ENCODE data around the gene IMP4.

IMP4 gene

DNA sequence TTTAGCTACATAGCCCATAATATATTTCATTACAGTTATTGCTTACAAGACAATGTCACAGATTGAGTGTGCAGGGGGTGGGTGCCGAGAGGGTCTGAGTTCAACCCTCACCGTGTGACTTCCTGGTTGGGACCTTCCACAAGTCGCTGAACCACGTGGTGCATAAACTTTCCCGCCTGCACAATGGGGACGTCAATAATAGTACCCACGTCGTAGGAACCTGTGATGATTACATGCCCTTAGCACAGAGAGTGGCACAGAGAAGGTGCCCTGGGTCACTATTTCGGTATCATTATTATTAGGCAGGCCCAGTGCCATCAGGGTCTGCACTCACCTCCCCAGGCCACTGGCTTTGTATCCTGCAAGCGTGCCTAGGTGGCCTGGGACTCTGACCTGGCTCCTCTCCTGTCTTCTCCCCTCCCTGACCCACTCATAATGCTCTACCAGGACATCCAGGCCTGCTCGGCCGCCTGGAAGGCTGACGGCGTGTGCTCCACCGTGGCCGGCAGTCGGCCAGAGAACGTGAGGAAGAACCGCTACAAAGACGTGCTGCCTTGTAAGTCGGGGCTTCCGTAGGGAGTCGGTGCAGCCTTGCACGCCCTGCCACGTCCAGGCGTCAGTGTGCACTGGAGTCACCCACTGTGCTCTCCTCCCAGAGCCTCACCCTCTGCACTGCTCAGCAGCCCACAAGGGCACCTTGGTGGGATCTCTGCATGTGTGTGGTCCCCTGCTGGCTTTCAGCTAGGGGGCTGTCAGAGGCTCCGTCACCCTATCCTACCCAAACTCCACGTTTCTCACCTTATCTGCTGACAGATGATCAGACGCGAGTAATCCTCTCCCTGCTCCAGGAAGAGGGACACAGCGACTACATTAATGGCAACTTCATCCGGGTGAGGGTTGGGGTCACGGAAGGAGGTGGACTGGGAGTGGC lies 16.0 kb downstream of the IMP4 start:
- DNase-seq: no peak

DNA sequence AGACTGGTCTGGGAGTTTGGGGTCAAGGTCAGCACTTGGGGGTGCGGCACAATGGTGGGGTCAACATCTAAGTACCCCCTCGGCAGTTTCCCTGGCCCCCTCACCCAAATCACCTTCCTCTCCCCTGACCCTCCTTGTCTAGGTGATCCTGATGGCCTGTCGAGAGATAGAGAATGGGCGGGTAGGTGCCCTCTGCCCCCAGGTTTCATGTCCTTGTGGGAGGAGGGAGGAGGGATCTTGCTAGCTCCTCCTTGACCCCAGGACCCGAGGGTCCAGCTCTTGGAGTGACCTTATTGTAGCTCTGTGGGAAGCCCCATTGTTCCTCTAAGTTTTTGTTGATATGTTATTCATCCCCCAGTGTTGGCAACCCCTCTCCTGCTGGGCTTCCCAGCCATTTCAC lies 16.8 kb downstream of the IMP4 start:
- DNase-seq: no peak

DNA sequence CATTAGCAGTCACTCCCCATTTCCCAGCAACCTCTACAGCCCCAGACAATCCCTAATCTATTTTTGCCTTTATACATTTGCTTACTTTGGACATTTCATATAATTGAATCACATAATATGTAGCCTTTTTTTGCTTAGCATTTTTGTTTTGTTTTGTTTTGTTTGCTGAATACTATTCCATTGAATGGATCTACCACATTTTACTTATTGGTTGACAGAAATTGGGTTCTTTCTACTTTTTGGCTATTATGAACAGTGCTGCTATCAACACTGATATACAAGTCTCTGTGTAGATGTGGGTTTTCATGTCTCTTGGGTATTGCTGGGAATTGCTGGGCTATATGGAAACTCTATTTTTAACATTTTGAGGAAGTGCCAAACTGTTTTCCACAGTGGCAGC lies 20.8 kb downstream of the IMP4 start:
- no peak for DNase-seq

DNA sequence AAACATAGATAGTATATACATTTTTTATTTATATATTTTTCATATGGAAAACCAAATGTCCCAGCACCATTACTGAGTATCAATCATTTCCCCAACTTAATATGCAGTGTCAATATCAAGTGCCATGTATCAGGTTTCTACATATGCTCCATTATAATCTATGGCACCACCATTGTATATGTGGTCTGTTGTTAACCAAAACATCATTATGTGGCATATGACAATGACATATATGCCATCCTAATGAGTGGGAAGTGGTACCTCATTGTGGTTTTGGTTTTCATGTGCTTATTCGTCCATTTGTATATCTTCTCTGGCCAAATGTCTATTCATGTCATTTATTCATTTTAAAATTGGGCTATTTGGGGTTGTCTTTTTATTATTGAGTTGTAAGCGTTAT lies 22.4 kb downstream of the IMP4 start:
- DNase-seq: no peak

DNA sequence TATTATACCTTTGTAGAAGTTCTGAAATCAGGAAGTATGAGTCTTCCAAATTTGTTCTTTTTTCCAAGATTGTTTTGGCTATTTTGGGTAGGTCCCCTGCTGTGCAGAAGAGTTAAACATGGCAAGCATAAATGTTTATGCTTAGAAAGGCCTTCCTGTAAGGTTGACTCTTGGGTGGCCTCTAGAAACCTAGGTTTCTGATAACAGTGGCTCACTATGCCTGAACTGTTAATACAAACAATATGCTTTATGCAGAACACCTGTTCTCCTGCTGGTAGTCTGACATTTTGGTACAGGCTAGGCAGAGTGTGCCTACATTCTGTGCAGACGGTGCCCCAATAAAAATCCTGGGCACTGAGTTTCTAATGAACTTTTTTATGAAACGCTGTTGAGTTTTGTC lies 23.3 kb downstream of the IMP4 start:
- DNase-seq: no peak

DNA sequence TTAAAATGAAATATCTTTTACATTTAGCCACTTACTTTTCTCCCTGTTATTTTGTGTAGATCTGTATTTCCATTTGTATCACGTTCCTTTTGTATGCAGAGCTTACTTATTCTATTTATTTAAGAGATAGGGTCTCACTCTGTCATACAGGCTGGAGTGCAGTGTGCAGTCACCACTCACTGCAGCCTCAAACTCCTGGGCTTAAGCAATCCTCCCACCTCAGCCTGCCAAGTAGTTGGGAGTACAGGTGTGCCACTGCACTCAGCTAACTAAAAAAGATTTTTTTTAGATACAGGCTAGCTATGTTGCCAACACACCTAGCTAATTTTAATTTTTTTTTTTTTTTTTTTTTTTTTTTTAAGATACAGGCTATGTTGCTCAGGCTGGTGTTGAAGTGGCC lies 24.0 kb downstream of the IMP4 start:
- DNase-seq: no peak

DNA sequence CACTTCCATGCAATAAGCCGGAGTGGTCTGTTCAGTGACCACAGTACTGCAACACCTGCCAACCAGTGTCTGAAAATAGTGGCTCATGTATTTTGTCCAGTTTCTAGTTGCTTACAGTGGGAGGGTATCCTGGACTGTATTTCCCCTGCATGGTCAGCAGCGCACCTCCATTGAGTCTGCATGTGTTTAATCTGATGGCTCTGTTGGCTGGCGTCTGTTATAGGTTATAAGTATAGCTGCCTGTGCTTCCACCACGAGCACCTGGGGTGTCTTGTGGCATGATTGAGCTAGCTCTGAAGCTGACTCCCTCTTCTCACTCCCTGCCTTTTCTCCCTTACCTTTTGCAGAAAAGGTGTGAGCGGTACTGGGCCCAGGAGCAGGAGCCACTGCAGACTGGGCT lies 26.1 kb downstream of the IMP4 start:
- no peak for DNase-seq

DNA sequence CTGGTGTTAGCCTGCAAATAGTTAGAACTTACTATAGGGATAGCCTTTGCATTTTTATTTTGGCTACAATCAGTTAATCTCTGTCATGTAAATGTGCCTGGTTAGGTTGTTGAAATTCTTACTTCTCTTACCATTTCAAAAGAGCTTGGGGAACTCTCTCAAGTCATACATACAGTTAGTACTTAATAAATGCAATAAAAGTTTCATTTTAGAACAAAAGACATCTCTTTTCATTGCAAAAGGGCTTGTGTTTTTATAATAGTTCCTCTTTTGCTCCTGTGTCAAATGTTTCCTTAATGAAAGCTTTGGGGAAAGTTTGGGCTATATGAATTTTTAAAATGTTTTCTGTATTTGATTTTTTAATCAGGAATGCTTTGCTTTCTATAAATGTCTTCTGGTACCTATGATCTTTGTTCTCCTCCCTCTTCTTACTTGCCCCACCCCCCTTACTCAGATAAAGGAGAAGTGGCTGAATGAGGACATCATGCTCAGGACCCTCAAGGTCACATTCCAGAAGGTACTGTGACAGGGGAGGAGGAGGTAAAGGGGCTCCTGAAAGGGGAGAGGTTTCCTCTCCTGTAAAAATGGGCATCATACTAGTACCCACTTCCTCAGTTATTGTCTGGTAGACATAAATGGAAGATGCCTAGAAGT lies 26.7 kb downstream of the IMP4 start:
- no peak for DNase-seq

DNA sequence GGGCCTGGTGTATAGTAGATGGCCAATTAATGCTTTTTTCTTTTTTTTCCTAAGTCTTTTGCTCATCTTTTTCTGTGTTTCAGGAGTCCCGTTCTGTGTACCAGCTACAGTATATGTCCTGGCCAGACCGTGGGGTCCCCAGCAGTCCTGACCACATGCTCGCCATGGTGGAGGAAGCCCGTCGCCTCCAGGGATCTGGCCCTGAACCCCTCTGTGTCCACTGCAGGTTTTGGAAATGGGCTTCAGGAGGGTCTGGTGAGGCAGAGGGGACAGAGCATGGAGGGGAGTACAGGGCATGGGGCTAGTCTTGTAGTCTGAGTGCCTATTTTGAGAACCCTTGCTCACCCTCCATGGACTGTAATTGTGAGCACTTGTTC lies 27.3 kb downstream of the IMP4 start:
- DNase-seq: no peak

DNA sequence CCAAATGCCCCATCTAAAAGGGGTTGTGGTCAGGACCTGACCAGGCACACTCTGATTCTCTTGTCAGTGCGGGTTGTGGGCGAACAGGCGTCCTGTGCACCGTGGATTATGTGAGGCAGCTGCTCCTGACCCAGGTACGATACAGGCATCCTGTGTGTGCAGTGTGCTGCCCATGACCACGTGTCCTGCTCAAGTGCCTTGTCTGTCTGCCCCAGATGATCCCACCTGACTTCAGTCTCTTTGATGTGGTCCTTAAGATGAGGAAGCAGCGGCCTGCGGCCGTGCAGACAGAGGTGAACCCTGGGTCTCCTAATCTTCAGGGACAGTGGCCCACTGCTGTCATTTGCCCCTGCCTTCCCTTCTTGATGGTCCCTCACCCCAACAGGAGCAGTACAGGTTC lies 27.8 kb downstream of the IMP4 start:
- peak; percentile 33 for DNase-seq

DNA sequence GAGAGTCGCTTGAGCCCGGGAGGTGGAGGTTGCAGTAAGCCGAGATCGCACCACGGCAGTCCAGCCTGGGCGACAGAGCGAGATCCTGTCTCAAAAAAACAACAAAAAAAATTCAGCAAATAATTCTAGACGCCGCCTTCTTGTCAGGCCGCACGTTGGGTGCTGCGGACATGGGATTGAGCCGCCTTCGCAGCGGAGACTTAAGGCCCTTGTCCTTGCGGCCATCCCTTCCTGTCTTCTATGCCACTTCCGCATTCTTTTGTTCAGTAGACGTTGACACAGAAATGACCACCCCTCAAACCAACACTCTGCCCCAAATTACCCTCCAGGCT lies 29.0 kb downstream of the IMP4 start:
- DNase-seq: no peak

DNA sequence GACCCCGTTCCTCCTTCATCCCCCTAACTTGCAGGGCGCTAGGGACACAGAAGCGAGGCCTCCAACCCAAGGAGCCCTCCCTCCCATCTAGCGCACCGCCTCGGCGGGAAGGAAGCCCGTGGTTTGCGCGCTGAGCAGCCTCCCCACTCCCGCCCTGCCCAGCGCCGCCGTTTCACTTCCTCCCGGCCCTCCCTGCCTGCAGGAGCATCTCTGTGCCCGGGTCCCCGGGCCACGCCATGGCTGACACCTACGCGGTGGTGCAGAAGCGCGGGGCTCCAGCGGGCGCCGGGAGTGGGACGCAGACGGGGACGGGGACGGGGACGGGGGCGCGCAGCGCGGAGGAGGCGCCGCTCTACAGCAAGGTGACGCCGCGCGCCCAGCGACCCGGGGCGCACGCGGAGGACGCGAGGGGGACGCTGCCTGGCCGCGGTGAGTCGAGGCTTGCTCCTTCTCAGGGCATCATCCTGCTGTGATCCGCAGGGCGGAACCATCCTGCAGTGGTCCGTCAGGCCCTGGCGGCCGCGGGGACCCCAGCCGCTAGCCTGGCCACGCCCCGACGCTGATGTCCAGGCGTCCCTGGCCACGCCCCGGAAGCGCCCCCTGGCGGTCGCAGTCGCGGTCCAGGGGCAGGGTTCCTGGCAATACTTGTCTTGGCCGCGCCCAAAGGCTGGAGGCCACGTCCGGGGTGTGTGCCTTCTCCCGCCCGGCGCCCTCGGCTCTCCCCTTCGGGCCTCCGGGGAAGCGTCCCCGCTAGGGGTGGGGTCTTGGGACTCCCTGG lies 29.5 kb downstream of the IMP4 start:
- peak; percentile 72 for DNase-seq

DNA sequence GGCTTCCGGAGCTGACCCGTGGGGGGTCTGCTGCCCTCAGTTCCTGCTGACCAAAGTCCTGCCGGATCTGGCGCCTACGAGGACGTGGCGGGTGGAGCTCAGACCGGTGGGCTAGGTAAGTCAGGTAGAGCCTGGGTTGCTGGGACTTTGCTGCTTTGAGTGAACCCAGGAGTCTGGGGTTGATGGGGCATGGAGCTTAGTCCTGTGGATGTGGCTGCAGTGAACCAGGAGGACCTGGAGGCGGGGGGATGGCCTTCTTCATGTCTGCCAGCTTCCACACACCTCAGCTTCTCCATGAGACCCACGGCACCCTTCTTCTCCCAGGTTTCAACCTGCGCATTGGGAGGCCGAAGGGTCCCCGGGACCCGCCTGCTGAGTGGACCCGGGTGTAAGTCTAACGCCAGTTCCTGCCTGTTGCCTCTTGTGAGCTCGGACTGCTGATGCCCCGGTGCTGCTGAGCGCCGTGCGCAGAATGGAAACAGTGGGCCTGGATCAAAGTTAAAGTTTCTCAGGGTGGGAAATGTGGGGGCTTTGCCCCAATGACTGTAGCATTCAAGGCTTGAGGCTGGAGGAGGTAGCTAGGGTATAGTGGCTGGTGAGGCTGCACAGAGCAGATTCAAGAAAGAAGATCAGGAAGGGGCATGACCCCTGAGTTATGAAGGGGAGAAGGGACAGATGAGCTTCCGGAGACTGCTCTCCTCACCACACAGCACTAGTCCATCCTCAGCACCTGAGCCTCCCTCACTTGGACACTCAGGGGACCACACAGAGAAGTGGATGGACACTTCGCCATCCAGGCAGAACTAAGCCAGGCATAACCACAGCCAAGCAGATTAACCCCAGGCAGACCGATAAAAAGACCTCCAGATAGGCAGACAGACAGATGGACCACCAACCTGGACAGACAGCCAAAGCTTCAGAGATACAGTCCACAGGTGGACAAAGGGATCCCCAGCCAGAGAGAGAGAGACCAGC lies 30.4 kb downstream of the IMP4 start:
- DNase-seq: no peak

DNA sequence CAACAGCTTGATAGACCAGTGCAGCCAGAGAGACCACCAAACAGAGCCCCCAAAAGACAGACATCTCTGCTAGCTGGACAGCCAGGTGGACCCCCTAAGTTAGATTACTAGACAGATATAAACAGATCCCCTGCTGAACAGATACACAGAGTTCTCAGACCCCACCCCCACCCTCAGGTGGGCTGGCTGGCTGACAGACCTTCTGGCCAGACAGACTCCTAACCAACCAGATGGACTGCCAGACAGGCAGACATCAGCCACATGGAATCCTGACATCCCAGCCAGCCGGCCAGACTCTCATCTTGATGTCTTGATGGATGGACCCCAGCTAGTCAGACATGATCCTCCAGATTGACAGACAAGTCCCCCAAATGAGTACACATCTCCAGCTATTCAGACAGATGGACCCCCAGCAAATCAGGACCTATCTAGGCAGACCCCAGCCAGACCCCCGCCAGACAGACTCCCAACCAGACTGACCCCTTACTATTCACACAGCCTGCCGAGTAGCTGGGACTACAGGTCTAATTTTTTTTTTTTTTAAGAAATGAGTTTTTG lies 31.2 kb downstream of the IMP4 start:
- no peak for DNase-seq

DNA sequence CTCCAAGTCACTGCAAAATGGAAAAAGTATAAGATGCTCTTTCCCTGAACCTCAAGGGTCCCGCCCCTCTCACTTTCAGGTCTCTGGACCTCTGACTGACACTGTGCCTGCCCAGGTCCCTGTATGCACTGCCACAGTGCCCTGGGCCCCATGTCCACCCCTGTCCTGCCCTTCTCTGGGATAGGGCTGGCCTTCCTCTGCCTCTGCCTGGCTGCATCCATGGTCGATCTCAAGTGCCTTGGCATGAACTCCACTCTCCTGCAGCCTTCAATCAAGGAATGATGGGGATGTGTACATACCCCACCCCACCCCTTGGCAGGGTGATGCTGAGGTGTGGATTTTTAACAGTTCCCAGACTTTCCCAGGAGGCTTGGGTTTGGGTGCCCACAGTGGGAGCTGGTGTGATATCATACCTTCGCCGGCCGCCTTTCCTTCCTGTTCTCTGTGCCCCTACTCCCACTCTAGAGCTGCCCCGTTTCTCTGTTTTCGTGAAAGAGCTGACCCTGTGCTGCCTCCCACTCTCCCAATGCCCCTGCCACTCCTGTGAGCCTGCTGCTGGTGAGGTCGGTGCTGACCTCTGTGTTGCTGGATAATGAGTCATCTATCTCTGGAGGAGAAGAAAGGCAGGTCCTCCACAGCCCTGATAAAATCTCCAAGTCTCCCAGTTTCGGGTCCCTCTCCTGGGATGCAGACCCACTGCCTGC lies 32.0 kb downstream of the IMP4 start:
- DNase-seq: no peak

DNA sequence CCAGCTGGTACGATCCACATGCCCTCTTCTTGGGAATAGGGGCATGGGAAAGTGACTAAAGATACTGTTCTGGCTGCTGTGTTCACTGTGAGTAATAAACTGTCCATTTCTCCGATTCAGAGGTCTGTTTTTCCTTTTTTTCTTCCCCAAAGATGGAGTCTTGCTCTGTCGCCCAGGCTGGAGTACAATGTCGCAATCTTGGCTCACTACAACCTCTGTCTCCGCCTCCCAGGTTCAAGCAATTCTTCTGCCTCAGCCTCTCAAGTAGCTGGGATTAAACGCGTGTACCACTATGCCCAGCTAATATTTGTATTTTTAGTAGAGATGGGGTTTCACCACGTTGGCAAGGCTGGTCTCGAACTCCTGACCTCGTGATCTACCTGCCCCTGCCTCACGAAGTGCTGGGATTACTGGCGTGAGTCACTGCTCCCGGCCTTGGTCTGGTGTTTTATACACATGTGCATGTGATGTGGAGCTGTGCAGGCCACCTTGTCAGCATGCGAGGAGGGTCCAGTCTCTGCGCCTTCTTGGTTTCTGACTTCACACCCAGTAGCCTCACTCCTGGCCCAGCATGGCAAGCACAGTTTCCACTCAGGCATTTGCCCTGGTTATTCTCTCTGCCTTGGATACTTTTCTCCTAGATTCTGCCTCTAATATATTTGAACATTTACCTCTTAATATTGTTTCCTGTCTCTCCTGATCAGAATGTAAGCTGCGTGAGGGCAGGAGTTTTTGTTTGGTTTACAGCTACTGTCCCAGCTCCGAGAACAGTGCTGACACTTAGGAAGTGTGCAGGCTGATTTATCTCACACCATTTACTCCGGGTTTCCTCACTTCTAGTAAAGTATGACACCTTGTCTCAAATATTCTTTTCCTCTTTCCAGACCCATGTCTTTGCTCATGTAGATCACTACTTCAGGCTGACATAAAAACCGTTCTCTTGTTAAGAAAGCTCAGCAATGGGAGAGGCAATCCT lies 32.9 kb downstream of the IMP4 start:
- DNase-seq: no peak

DNA sequence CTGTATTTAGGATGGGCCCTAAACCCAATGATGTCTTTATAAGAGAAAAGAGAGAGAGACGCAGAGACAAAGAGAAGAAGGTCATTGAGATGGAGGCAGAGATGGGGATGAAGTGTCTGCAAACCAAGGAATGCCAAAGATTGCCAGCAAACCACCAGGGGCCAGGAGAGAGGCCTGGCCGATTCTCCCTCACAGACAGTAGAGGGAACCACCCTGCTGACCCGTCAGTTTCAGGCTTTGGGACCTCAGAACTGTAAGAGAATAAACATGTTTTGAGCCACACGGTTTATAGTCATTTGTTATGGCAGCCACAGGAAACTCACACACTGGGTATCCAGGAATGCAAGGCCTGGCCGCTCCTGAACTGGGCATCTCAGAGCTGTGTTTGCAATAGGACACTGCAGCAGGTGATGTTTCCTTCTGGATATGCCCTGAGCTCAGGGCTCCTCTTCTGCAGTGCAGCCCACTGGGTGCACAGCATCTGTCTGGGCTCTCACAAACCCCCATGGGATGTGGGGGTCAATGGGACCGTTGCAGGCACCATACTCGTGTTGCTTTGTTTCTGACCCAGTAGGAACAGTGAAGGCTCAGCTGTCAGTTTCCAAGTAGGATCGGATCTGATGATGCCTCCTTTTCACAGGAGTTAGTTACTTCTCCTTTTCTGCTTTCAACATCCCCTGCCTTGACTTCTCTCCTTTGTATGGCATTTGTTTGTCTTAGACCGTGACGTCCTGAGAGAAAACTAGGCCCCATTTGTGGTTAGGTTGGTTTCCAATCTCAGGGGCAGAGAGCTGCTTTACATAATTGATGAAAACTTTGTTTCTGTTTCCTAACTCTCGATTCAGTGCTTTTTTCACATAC lies 34.0 kb downstream of the IMP4 start:
- no peak for DNase-seq

DNA sequence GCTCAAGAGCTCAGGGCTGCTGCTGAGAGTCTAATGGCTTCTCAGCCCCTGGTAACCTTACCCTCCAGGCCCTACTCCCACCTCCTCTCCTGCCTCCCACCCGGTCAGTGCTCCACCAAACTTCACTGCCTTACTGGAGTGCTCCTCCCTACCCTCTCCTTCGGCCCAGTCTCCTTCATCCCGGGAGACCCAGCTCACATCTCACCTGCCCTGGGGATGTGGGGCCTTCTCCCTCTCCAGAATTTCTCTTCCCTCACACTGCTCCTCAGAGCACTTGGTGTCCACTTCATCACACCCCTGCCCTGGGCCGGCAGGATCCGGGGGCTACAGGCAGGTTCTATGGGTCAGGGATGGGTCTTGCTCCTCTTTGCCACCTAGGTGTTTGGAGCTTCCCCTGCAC lies 34.8 kb downstream of the IMP4 start:
- no peak for DNase-seq

DNA sequence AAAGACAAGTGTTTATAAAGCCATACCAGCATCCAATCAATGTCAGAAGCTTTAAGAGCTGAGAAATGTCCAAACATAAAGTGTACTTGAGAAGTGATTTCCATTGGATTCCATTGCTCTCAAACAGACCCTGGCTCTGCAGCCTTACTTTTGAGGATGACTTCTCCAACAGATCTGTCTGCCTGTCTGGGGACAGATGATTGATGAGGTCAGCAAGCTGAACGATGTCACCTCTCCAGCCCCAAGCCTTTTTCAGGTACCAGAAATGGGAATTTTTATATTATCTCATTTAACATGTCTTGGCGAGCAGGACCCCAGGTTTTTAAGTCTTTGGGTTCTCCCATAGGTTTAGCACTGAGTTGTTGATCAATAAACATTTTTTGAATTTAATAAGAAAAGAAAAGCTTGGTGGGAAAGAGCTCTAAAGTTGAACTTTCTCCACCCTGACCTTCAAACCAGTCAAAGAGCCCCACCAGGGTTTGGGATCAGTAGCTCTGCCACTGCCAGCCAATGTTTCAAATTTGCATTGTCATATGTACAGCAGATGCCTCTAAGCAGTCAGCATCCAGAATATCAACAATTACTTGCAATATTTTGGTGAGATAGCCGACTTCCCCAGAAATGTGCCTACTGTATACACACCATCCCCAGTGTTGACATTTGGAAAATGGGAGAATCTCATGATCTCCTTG lies 35.7 kb downstream of the IMP4 start:
- no peak for DNase-seq
